ENCODE results near the gene SHROOM1.

Gene SHROOM1

GRCh38 chr5:132853790-132854189 lies 23.3 kb upstream of the SHROOM1 start:
- DNase-seq (ENCODE audit: low spot score), result no peak

GRCh38 chr5:132853323-132853722 lies 22.9 kb upstream of the SHROOM1 start:
- DNase-seq (ENCODE audit: low spot score), result no peak

- DNase-seq (ENCODE audit: low spot score), result no peak
Measured at GRCh38 chr5:132850066-132850465, 19.6 kb upstream of the SHROOM1 start.

GRCh38 chr5:132849347-132849746 lies 18.9 kb upstream of the SHROOM1 start:
- DNase-seq (ENCODE audit: low spot score), result no peak

GRCh38 chr5:132848270-132848669 lies 17.8 kb upstream of the SHROOM1 start:
- DNase-seq (ENCODE audit: low spot score), result no peak

- DNase-seq (ENCODE audit: low spot score), result no peak
Measured at GRCh38 chr5:132841305-132841704, 10.9 kb upstream of the SHROOM1 start.

- no peak for DNase-seq (ENCODE audit: low spot score)
Measured at GRCh38 chr5:132840896-132841295, 10.4 kb upstream of the SHROOM1 start.

GRCh38 chr5:132840313-132840712 lies 9.9 kb upstream of the SHROOM1 start:
- DNase-seq (ENCODE audit: low spot score), result no peak

GRCh38 chr5:132839426-132840301 lies 9.2 kb upstream of the SHROOM1 start:
- no peak for DNase-seq (ENCODE audit: low spot score)

- no peak for DNase-seq (ENCODE audit: low spot score)
Measured at GRCh38 chr5:132838516-132839282, 8.3 kb upstream of the SHROOM1 start.

- DNase-seq (ENCODE audit: low spot score), result no peak
Measured at GRCh38 chr5:132837868-132838267, 7.4 kb upstream of the SHROOM1 start.

- no peak for DNase-seq (ENCODE audit: low spot score)
Measured at GRCh38 chr5:132836852-132837251, 6.4 kb upstream of the SHROOM1 start.

- no peak for DNase-seq (ENCODE audit: low spot score)
Measured at GRCh38 chr5:132834057-132834456, 3.6 kb upstream of the SHROOM1 start.

- no peak for DNase-seq (ENCODE audit: low spot score)
Measured at GRCh38 chr5:132832612-132833011, 2.2 kb upstream of the SHROOM1 start.

- no peak for DNase-seq (ENCODE audit: low spot score)
Measured at GRCh38 chr5:132831095-132831860, 831 bp upstream of the SHROOM1 start.

GRCh38 chr5:132829742-132830435 lies 558 bp downstream of the SHROOM1 start:
- no peak for DNase-seq (ENCODE audit: low spot score)

GRCh38 chr5:132828846-132829494 lies 1.5 kb downstream of the SHROOM1 start:
- DNase-seq (ENCODE audit: low spot score), result no peak

- DNase-seq (ENCODE audit: low spot score), result no peak
Measured at GRCh38 chr5:132827943-132828673, 2.3 kb downstream of the SHROOM1 start.

GRCh38 chr5:132826424-132827082 lies 3.9 kb downstream of the SHROOM1 start:
- DNase-seq (ENCODE audit: low spot score), result no peak

GRCh38 chr5:132825834-132826391 lies 4.5 kb downstream of the SHROOM1 start:
- DNase-seq (ENCODE audit: low spot score), result no peak
